ENCODE data around the gene GRID1.

The GRID1 gene

GRCh38 chr10:85826377-85826776 lies 540.2 kb downstream of the GRID1 start:
- no peak for DNase-seq
- TF ChIP-seq POLR2A (IDR thresholded peaks at IDR 0.05; ENCODE audit: low read length): no peak
- no peak for TF ChIP-seq GATA1 (IDR thresholded peaks at IDR 0.05; ENCODE audit: low read depth, low read length)

- DNase-seq: no peak
- TF ChIP-seq POLR2A (IDR thresholded peaks at IDR 0.05; ENCODE audit: low read length) (no peak), GATA1 (IDR thresholded peaks at IDR 0.05; ENCODE audit: low read depth, low read length) (no peak)
These were observed 555.2 kb downstream of the GRID1 start for GRCh38 chr10:85811405-85811804.

- no peak for DNase-seq
- TF ChIP-seq GATA1 (IDR thresholded peaks at IDR 0.05; ENCODE audit: low read depth, low read length): no peak
- TF ChIP-seq POLR2A (IDR thresholded peaks at IDR 0.05; ENCODE audit: low read length): no peak
These were observed 555.9 kb downstream of the GRID1 start for GRCh38 chr10:85810674-85811073.

- no peak for DNase-seq
- TF ChIP-seq GATA1 (IDR thresholded peaks at IDR 0.05; ENCODE audit: low read depth, low read length) (no peak), POLR2A (IDR thresholded peaks at IDR 0.05; ENCODE audit: low read length) (no peak)
These were observed 571.1 kb downstream of the GRID1 start for GRCh38 chr10:85795460-85795859.

GRCh38 chr10:85794553-85794952 lies 572.0 kb downstream of the GRID1 start:
- TF ChIP-seq GATA1 (IDR thresholded peaks at IDR 0.05; ENCODE audit: low read depth, low read length) (no peak), POLR2A (IDR thresholded peaks at IDR 0.05; ENCODE audit: low read length) (no peak)
- DNase-seq: no peak

GRCh38 chr10:85792533-85792858 lies 574.1 kb downstream of the GRID1 start:
- DNase-seq: no peak
- TF ChIP-seq GATA1 (IDR thresholded peaks at IDR 0.05; ENCODE audit: low read depth, low read length) (no peak), POLR2A (IDR thresholded peaks at IDR 0.05; ENCODE audit: low read length) (no peak)

- TF ChIP-seq POLR2A (IDR thresholded peaks at IDR 0.05; ENCODE audit: low read length) (no peak), GATA1 (IDR thresholded peaks at IDR 0.05; ENCODE audit: low read depth, low read length) (no peak)
These were observed 574.6 kb downstream of the GRID1 start for GRCh38 chr10:85791818-85792532.

GRCh38 chr10:85789982-85790789 lies 576.4 kb downstream of the GRID1 start:
- no peak for DNase-seq
- TF ChIP-seq GATA1 (IDR thresholded peaks at IDR 0.05; ENCODE audit: low read depth, low read length) (no peak), POLR2A (IDR thresholded peaks at IDR 0.05; ENCODE audit: low read length) (no peak)

More at GRCh38 chr10:85791818-85792532, 574.6 kb downstream of the GRID1 start:
- no peak for DNase-seq

GRCh38 chr10:85789125-85789524 lies 577.5 kb downstream of the GRID1 start:
- TF ChIP-seq GATA1 (IDR thresholded peaks at IDR 0.05; ENCODE audit: low read depth, low read length): no peak
- TF ChIP-seq POLR2A (IDR thresholded peaks at IDR 0.05; ENCODE audit: low read length): no peak
- DNase-seq: no peak

GRCh38 chr10:85788570-85788969 lies 578.0 kb downstream of the GRID1 start:
- TF ChIP-seq POLR2A (IDR thresholded peaks at IDR 0.05; ENCODE audit: low read length) (no peak), GATA1 (IDR thresholded peaks at IDR 0.05; ENCODE audit: low read depth, low read length) (no peak)
- no peak for DNase-seq

- DNase-seq: no peak
- no peak for TF ChIP-seq POLR2A (IDR thresholded peaks at IDR 0.05; ENCODE audit: low read length)
- no peak for TF ChIP-seq GATA1 (IDR thresholded peaks at IDR 0.05; ENCODE audit: low read depth, low read length)
These were observed 578.7 kb downstream of the GRID1 start for GRCh38 chr10:85787881-85788280.

- TF ChIP-seq POLR2A (IDR thresholded peaks at IDR 0.05; ENCODE audit: low read length) (no peak), GATA1 (IDR thresholded peaks at IDR 0.05; ENCODE audit: low read depth, low read length) (no peak)
- no peak for DNase-seq
These were observed 579.2 kb downstream of the GRID1 start for GRCh38 chr10:85787393-85787792.

- TF ChIP-seq POLR2A (IDR thresholded peaks at IDR 0.05; ENCODE audit: low read length): no peak
- no peak for TF ChIP-seq GATA1 (IDR thresholded peaks at IDR 0.05; ENCODE audit: low read depth, low read length)
- peak in 1 of 2 experiments; percentile 2 for DNase-seq
These were observed 580.1 kb downstream of the GRID1 start for GRCh38 chr10:85786401-85786899.

- DNase-seq: no peak
- TF ChIP-seq POLR2A (IDR thresholded peaks at IDR 0.05; ENCODE audit: low read length) (no peak), GATA1 (IDR thresholded peaks at IDR 0.05; ENCODE audit: low read depth, low read length) (no peak)
These were observed 581.8 kb downstream of the GRID1 start for GRCh38 chr10:85784792-85785191.

Data from erythroblast (primary cell).